ENCODE data around the gene OR10P1.

The OR10P1 gene

DNA sequence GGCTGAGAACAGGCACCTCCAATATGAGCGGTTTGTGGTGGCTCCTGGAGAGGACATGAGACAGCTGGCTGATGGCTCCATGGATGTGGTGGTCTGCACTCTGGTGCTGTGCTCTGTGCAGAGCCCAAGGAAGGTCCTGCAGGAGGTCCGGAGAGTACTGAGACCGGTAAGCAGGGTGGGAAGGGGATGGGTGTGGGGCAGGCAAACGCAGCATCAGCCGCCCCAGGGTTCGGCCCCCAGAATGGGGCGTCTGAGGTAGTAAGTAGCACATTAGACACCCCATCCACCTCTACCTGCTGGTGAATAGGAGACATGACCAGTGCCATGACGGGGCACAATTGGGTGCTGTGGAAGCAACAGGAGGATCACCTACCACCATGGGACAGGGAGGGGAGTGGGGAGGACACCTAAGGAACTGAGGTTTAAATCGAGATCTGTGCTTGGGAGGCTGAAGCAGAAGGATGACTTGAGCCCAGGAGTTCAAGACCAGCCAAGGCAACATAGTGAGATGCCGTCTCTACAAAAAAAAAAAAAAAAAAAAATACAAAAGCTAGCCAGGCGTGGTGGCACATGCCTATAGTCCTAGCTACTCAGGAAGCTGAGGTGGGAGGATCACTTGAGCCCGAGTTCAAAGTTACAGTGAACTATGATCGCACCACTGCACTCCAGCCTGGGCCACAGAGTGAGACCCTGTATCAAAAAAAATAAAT, 45.5 kb downstream of the OR10P1 start:
- in situ Hi-C loops (cut with HindIII; ENCODE audit: low sequenced_read_pairs), result no loop called here
- no peak overlapping the region for H3K4me3 ChIP-seq (ENCODE audit: low read depth, low read length)
- TF ChIP-seq, protein P1, sequence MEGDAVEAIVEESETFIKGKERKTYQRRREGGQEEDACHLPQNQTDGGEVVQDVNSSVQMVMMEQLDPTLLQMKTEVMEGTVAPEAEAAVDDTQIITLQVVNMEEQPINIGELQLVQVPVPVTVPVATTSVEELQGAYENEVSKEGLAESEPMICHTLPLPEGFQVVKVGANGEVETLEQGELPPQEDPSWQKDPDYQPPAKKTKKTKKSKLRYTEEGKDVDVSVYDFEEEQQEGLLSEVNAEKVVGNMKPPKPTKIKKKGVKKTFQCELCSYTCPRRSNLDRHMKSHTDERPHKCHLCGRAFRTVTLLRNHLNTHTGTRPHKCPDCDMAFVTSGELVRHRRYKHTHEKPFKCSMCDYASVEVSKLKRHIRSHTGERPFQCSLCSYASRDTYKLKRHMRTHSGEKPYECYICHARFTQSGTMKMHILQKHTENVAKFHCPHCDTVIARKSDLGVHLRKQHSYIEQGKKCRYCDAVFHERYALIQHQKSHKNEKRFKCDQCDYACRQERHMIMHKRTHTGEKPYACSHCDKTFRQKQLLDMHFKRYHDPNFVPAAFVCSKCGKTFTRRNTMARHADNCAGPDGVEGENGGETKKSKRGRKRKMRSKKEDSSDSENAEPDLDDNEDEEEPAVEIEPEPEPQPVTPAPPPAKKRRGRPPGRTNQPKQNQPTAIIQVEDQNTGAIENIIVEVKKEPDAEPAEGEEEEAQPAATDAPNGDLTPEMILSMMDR (IDR thresholded peaks at IDR 0.05; ENCODE audit: low read depth, low read length), result no peak
- DNase-seq (ENCODE audit: low read depth, low spot score), result no peak

DNA sequence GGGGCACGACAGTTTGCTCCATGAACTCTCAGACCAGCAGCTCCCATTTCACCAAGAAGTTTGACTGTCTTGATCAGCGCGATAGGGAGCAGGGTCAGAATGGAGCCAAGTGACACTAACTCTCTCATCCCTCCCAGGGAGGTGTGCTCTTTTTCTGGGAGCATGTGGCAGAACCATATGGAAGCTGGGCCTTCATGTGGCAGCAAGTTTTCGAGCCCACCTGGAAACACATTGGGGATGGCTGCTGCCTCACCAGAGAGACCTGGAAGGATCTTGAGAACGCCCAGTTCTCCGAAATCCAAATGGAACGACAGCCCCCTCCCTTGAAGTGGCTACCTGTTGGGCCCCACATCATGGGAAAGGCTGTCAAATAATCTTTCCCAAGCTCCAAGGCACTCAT, 47.0 kb downstream of the OR10P1 start:
- no peak for DNase-seq (ENCODE audit: low read depth, low spot score)
- H3K4me3 ChIP-seq (ENCODE audit: low read depth, low read length), result no peak overlapping the region
- in situ Hi-C loops (cut with HindIII; ENCODE audit: low sequenced_read_pairs), result no loop called here
- TF ChIP-seq, protein P1 (IDR thresholded peaks at IDR 0.05; ENCODE audit: low read depth, low read length), result no peak

DNA sequence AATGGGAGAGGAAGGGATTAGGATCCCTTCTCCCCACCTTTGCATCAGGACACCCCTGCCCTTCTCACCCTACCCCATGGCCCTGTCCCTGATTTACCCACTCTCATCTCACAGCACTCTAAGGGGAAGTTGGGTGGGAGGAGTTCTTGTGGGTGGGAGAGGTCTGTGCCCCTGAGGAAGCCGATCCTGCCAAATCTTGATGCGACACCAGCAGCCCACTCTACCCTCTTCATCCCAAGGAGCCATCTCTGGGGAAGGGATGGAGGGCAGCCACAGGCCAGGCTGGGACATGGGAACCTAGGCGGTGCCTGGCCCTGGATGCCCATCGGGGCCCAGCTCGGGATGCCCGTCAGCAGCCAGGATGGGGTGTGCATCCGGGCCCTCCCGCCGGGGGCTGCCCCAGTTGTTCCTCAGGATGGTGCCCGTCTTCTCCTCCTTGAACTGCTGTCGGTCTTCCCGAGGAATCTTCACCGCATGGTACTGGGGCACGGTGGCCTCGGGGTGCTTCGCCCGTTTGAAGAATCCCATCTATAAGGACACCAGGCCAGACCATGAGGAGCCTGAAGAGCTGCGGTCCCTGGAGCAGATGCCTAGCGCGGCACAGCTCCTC, 48.2 kb downstream of the OR10P1 start:
- no peak for DNase-seq (ENCODE audit: low read depth, low spot score)
- in situ Hi-C loops (cut with HindIII; ENCODE audit: low sequenced_read_pairs), result no loop called here
- no peak overlapping the region for H3K4me3 ChIP-seq (ENCODE audit: low read depth, low read length)
- TF ChIP-seq, protein P1 (IDR thresholded peaks at IDR 0.05; ENCODE audit: low read depth, low read length), result no peak

DNA sequence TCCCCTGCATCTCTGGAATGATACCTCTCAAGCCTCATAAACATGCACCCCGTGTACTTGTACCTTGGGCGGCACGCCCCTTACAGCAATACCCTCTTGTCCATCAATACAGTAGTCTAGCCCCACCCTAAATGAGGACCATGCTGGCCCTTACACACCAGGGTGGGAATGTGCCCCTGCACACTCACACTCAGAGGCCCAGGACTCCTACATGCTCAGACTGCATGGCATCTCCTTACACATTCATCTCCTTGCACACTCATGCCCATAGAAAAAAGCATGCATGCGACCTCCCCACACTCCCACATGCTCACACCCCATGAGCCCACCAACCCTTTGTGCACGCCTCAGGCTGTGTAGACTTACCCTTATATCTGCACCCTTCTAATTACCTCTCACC, 49.0 kb downstream of the OR10P1 start:
- no peak for DNase-seq (ENCODE audit: low read depth, low spot score)
- no peak overlapping the region for H3K4me3 ChIP-seq (ENCODE audit: low read depth, low read length)
- TF ChIP-seq, protein P1 (IDR thresholded peaks at IDR 0.05; ENCODE audit: low read depth, low read length), result no peak
- in situ Hi-C loops (cut with HindIII; ENCODE audit: low sequenced_read_pairs), result no loop called here

DNA sequence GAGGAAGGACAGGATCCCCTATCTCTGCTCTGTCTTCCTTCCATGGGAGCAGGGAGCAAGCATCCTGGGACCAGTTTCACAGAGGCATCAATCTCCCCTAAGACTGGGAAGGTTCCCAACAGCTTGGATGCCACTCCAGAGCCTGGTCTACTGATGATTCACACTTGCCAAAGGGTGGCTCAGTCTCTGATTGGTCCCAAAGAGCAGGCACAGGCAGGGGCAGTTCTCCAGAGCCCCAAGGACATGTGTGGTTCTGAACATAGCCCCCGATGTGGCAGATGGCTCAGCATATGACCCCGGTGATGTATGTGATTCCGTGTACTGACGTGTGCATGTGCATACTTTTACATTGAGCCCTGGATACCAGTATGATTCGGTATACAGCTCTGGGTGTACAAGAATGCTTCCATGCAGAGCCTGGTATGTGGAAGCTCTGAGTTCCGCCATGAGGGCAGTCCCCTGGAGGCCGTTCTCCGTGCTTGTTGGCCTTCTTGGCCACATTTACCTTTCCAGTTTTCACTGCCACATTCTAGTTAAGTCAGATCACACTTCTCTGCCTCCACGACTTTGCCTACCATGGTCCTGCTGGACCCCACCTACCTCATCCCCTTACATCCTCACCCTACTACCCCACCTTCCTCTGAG, 49.8 kb downstream of the OR10P1 start:
- in situ Hi-C loops (cut with HindIII; ENCODE audit: low sequenced_read_pairs), result no loop called here
- TF ChIP-seq, protein P1 (IDR thresholded peaks at IDR 0.05; ENCODE audit: low read depth, low read length), result no peak
- DNase-seq (ENCODE audit: low read depth, low spot score), result no peak
- H3K4me3 ChIP-seq (ENCODE audit: low read depth, low read length), result no peak overlapping the region

Data from astrocyte of the spinal cord (primary cell).